Activated CD4-positive, alpha-beta T cell treated with anti-CD3 and anti-CD28 coated beads, Interleukin-2, amount 10 ng/mL, durations not matched to agents 7 days and 5 days (primary cell): ENCODE measurements around the gene SAP130. TPM values are rescaled to one million over a fixed set of nuclear protein-coding genes. Genes with fewer than 3 reads are reported as not detected.

ENCODE experiments used
- CTCF ChIA-PET: fragments of 350-600 bp; sonication (Branson Sonifier 250); formaldehyde crosslinking; loops from one replicate; lab custom pipeline; 2021; ENCODE audit warnings: antibody characterized with exemption; lab: Charles Lee
- POLR2A ChIA-PET: fragments of 350-600 bp; sonication (Branson Sonifier 250); formaldehyde crosslinking; loops from one replicate; lab custom pipeline; 2021; ENCODE audit warnings: antibody characterized with exemption; lab: Charles Lee
- DNase-seq: peaks from one replicate; pipeline ENCODE4 v3.0.0-alpha.2; 2020
- H3K27ac Mint-ChIP-seq: one replicate; pipeline ENCODE4 v1.8.0; 2021; ENCODE audit warnings: mild to moderate bottlenecking, moderate library complexity, mixed read lengths
- H3K27me3 Mint-ChIP-seq: one replicate; pipeline ENCODE4 v1.8.0; 2021; ENCODE audit warnings: mixed read lengths
- H3K36me3 Mint-ChIP-seq: one replicate; pipeline ENCODE4 v1.8.0; 2021; ENCODE audit warnings: low read depth, mixed read lengths
- H3K4me1 Mint-ChIP-seq: one replicate; pipeline ENCODE4 v1.8.0; 2021; ENCODE audit warnings: mixed read lengths
- H3K4me3 Mint-ChIP-seq: one replicate; pipeline ENCODE4 v1.8.0; 2021; ENCODE audit warnings: mild to moderate bottlenecking, moderate library complexity, mixed read lengths
- H3K9me3 Mint-ChIP-seq: one replicate; pipeline ENCODE4 v1.8.0; 2021; ENCODE audit warnings: mixed read lengths
- total RNA-seq, 2 experiments: library from RNA; stranded (reverse); gene quantifications; one replicate each; pipeline ENCODE4 v1.2.3, GENCODE V29; 2021

The SAP130 gene
- total RNA-seq, 2 experiments from 2014 or later: 36.8 to 39.1 TPM

DNA sequence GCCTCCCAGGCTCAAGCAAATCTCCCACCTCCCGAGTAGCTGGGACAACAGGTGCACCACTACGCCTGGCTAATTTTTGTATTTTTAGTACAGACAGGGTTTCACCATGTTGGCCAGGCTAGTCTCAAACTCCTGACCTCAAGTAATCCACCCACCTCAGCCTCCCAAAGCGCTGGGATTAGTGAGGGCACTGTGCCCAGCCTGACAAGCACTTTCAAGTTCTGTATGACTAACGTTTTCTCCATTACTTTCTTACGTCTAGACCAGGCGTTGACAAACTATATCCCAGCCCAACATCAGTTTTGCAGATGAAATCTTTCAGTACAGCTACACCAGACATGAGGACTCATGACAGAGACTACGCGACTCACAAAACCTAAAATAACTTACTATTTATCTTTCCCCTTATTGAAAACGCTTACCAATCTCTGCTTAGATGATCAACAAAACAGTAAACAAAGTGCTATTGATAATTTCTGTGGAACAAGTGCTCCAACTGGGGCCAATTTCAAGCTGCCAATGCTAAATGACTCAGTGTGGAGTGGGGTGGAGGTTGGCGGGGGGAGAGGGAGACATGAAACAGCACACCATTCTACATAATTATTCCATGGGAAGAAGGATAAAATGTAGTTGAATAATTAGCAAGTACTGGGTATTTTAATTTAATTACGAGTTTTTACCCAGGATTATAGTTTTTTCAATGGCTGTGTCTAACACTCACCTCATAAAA, 59.1 kb downstream of the SAP130 start:
- CTCF ChIA-PET: no interaction called here

DNA sequence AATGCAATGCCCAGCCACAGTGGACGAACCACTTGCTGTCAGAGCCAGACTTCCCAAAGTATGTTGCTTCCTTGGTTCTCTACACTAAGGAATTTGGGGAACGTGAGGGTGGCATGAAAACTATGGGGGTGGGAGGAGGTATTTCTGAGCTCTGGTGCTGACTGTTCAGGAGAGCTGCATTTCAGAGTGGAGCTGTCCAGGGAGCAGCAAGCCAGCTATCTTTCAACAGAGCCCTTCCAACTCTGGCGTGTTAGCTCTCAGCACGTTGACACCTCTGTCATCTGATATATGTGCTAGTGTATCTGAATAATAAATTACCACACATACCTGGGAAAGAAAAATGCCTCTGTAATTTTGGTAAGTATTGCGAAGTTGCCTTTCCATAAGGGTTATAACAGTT, 66.1 kb downstream of the SAP130 start:
- Mint-ChIP-seq H3K36me3 (peaks cover 40% of the 10 kb centered on the region), H3K4me3 (no peak overlapping the region), H3K27me3 (no peaks in the 10 kb centered on the region), H3K27ac (no peak overlapping the region), H3K4me1 (no peaks in the 10 kb centered on the region), H3K9me3 (peaks cover 4% of the 10 kb centered on the region)
- ChIA-PET POLR2A (no interaction called here), CTCF (interaction anchor here (0.8 kb wide), 1 partner anchor 55 kb away, joined by 3 read pairs; no protein-coding TSS in a partner anchor)
- no peak for DNase-seq

More for the DNA sequence above, 59.1 kb downstream of the SAP130 start:
- H3K9me3 Mint-ChIP-seq: peaks cover under 1% of the 10 kb centered on the region
- no peaks in the 10 kb centered on the region for H3K4me1 Mint-ChIP-seq
- peaks cover 41% of the 10 kb centered on the region for H3K36me3 Mint-ChIP-seq
- no peak overlapping the region for H3K27ac Mint-ChIP-seq
- H3K4me3 Mint-ChIP-seq: no peak overlapping the region
- H3K27me3 Mint-ChIP-seq: no peaks in the 10 kb centered on the region
- POLR2A ChIA-PET: no interaction called here
- DNase-seq: no peak

DNA sequence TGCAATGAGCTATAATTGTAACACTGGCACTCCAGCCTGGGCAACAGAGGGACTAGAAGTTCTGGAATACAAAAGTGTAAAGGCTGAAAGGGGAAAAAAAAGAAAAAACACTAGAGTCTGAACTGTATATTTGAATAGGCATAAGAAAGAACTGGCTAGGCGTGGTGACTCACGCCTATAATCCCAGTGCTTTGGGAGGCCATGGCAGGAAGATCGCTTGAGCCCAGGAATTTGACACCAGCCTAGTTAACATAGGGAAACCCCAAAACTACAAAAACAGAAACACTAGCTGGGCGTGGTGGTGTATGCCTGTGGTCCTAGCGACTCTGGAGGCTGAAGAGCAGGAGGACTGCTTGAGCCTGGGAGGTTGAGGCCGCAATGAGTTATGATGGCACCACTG, 70.6 kb downstream of the SAP130 start:
- POLR2A ChIA-PET: no interaction called here
- peaks cover 33% of the 10 kb centered on the region for H3K36me3 Mint-ChIP-seq

DNA sequence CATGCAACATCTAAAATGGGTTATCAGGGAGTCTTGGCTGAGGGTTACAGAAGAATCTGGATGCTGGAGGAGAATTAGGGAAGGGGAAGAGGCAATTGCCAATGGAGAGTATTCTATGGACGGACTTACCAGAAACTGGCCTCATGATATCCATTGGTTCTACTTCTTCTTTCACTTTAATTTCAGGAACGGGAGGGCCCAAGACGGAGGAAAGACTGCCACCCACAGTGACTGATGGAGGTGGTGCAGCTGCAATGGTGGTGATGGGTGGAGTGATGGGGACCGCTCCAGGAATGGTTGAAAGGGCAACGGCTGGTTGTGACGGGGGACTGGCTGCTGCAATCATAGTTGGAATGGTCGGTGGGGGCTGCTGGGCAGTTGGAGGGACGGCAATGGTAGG, 73.0 kb downstream of the SAP130 start:
- DNase-seq: no peak
- ChIA-PET POLR2A (no interaction called here), CTCF (no interaction called here)
- Mint-ChIP-seq H3K27ac (no peak overlapping the region), H3K36me3 (peaks cover 30% of the 10 kb centered on the region), H3K27me3 (no peaks in the 10 kb centered on the region), H3K4me3 (no peak overlapping the region), H3K4me1 (no peaks in the 10 kb centered on the region), H3K9me3 (no peaks in the 10 kb centered on the region)

More for the DNA sequence above, 70.6 kb downstream of the SAP130 start:
- Mint-ChIP-seq H3K9me3 (no peaks in the 10 kb centered on the region), H3K4me3 (no peak overlapping the region), H3K27me3 (no peaks in the 10 kb centered on the region), H3K27ac (no peak overlapping the region), H3K4me1 (no peaks in the 10 kb centered on the region)
- DNase-seq: no peak
- CTCF ChIA-PET: no interaction called here

GRCh38 chr2:127953849-127954248, 74.0 kb downstream of the SAP130 start:
- Mint-ChIP-seq H3K36me3 (peaks cover 36% of the 10 kb centered on the region), H3K4me3 (no peak overlapping the region), H3K4me1 (no peaks in the 10 kb centered on the region), H3K27ac (no peak overlapping the region), H3K9me3 (no peaks in the 10 kb centered on the region), H3K27me3 (no peaks in the 10 kb centered on the region)
- ChIA-PET POLR2A (no interaction called here), CTCF (interaction anchor here (0.5 kb wide), 1 partner anchor 35 kb away, joined by 3 read pairs; no protein-coding TSS in a partner anchor)
- no peak for DNase-seq

DNA sequence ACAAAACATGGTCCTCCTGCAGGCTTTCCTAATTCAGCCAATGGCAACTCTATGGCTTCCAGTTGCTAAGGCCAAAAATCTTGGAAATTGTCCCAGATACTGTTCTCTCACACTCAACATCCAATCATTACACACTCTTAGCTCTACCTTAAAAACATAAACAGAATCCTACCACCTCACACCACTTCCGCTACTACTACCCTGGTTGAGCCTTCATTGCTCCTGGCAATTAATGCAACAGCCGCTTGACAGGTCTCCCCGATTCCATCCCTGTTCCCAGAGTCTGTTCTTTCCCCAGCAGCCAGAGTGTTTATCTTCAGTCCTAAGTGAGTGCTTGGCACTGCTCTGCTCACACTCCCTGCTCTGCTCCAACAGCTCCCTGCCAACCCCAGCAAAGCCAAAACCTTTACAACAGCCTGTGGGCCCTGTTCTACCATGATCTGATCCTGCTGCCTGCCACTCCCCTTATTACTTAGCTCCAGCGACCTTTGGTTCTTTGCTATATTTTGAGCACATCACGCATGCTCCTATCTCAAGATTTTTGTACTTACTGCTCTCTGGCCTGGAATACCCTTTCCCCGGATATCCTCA, 74.6 kb downstream of the SAP130 start:
- Mint-ChIP-seq H3K9me3 (no peaks in the 10 kb centered on the region), H3K27me3 (no peaks in the 10 kb centered on the region), H3K4me3 (no peak overlapping the region), H3K4me1 (no peaks in the 10 kb centered on the region), H3K27ac (no peak overlapping the region), H3K36me3 (peaks cover 37% of the 10 kb centered on the region)
- DNase-seq: no peak
- ChIA-PET CTCF (interaction anchor here (0.5 kb wide), 1 partner anchor 35 kb away, joined by 3 read pairs; no protein-coding TSS in a partner anchor), POLR2A (no interaction called here)

DNA sequence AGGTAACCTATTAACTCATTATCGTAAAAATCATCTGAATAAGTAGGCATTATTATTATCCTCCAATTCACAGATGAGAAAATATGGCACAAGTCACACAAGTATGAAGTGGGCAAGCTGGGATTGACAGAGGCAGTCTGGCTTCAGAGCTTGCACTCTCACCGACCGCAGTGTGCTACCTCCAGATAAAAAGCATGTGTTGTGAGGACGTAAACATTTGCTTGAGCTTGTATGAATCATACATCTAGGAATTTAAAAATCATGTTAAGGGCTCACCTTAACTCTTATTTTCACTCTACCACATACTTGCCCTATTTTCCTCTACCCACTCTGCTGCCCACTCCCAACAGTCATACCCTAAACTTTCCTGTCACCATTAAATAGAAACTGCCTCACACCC, 76.8 kb downstream of the SAP130 start:
- H3K27me3 Mint-ChIP-seq: no peaks in the 10 kb centered on the region
- no peaks in the 10 kb centered on the region for H3K4me1 Mint-ChIP-seq
- no peak overlapping the region for H3K4me3 Mint-ChIP-seq
- no peak overlapping the region for H3K27ac Mint-ChIP-seq
- no peaks in the 10 kb centered on the region for H3K9me3 Mint-ChIP-seq
- peaks cover 42% of the 10 kb centered on the region for H3K36me3 Mint-ChIP-seq
- ChIA-PET POLR2A (interaction anchor here (0.6 kb wide), 1 partner anchor 77 kb away, joined by 4 read pairs; the partner anchor contains the start of gene SAP130), CTCF (interaction anchor here (1.1 kb wide), 1 partner anchor 42 kb away, joined by 3 read pairs; no protein-coding TSS in a partner anchor)
- no peak for DNase-seq

DNA sequence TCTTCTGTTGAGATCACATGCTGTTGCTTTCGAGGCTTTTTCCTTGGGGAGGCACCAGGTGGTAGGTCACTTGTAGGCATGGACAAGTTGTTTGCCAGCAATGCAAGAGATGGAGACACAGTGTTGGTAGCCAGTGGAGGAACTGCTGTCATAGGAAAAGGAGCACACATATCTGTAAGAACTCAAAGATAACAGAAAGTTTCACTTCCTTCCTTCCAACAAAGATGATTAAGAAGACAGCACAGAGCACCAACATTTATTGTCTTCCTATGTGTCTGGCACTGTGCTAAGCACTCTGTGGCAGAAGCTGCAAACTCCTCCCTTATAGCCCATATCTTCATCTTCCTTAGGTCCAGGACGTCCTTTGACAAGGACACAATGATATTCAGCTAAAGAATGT, 77.6 kb downstream of the SAP130 start:
- Mint-ChIP-seq H3K4me1 (no peaks in the 10 kb centered on the region), H3K27ac (no peak overlapping the region), H3K9me3 (no peaks in the 10 kb centered on the region), H3K36me3 (peaks cover 42% of the 10 kb centered on the region), H3K27me3 (no peaks in the 10 kb centered on the region), H3K4me3 (no peak overlapping the region)
- DNase-seq: no peak
- CTCF ChIA-PET: interaction anchor here (1.1 kb wide), 1 partner anchor 42 kb away, joined by 3 read pairs; no protein-coding TSS in a partner anchor
- POLR2A ChIA-PET: interaction anchor here (0.6 kb wide), 1 partner anchor 78 kb away, joined by 4 read pairs; the partner anchor contains the start of gene SAP130

DNA sequence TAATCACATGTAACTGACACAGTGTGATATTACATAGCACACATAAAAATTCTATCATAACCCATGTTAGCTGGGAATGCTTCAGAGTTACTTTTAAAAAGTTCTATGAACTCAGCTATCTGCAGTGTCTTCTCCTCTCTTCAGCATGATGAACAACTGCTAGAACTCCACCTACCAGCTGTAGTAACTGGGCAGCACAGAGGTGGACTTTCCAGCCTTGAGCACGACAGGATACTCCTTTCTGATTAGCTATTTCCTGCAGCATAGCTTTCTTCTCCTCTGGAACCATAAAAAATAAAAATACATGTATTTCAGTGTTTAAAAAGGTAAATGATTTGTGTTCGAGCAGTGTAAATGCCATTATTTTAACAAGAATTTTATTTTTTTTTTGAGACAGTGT, 82.6 kb downstream of the SAP130 start:
- ChIA-PET CTCF (no interaction called here), POLR2A (interaction anchor here (0.7 kb wide), 1 partner anchor 22 kb away, joined by 13 read pairs; no protein-coding TSS in a partner anchor)
- DNase-seq: no peak
- H3K4me1 Mint-ChIP-seq: no peaks in the 10 kb centered on the region
- H3K4me3 Mint-ChIP-seq: no peak overlapping the region
- peaks cover 60% of the 10 kb centered on the region for H3K36me3 Mint-ChIP-seq
- H3K27me3 Mint-ChIP-seq: no peaks in the 10 kb centered on the region
- no peaks in the 10 kb centered on the region for H3K9me3 Mint-ChIP-seq
- no peak overlapping the region for H3K27ac Mint-ChIP-seq

GRCh38 chr2:127943186-127943585, 84.7 kb downstream of the SAP130 start:
- Mint-ChIP-seq H3K4me3 (no peak overlapping the region), H3K36me3 (peaks cover 46% of the 10 kb centered on the region), H3K27me3 (no peaks in the 10 kb centered on the region), H3K4me1 (no peaks in the 10 kb centered on the region), H3K27ac (no peak overlapping the region), H3K9me3 (no peaks in the 10 kb centered on the region)
- no peak for DNase-seq
- CTCF ChIA-PET: no interaction called here
- POLR2A ChIA-PET: no interaction called here

DNA sequence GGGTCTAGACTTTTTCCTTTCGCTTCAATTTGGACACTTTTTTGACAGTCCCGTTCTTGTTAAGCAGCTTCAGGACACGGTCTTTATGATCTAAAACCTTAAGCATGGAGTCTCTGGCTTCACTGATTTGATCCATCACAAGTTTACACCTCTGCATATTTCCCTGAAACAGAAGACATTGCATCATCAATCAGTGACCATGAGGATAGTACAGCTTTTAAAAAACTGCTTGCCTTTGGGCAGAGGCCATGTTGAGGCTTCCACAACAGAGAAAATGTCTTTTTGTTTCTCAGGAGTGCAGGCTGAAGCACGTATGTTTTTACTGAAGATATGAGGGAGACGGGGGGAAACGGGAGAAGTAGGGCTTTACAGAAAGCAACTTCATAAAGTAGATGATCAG, 85.9 kb downstream of the SAP130 start:
- ChIA-PET CTCF (interaction anchor here (0.8 kb wide), 1 partner anchor 31 kb away, joined by 3 read pairs; no protein-coding TSS in a partner anchor), POLR2A (no interaction called here)
- no peaks in the 10 kb centered on the region for H3K4me1 Mint-ChIP-seq

GRCh38 chr2:127941461-127941860, 86.4 kb downstream of the SAP130 start:
- Mint-ChIP-seq H3K9me3 (no peaks in the 10 kb centered on the region), H3K27ac (no peak overlapping the region), H3K4me3 (no peak overlapping the region), H3K36me3 (peaks cover 36% of the 10 kb centered on the region), H3K27me3 (no peaks in the 10 kb centered on the region), H3K4me1 (no peaks in the 10 kb centered on the region)
- ChIA-PET CTCF (interaction anchor here (0.8 kb wide), 1 partner anchor 32 kb away, joined by 3 read pairs; no protein-coding TSS in a partner anchor), POLR2A (no interaction called here)
- no peak for DNase-seq

More for the DNA sequence above, 85.9 kb downstream of the SAP130 start:
- peaks cover 40% of the 10 kb centered on the region for H3K36me3 Mint-ChIP-seq
- H3K4me3 Mint-ChIP-seq: no peak overlapping the region
- no peak overlapping the region for H3K27ac Mint-ChIP-seq
- H3K9me3 Mint-ChIP-seq: no peaks in the 10 kb centered on the region
- no peaks in the 10 kb centered on the region for H3K27me3 Mint-ChIP-seq
- DNase-seq: no peak

GRCh38 chr2:127940641-127941040, 87.2 kb downstream of the SAP130 start:
- H3K27me3 Mint-ChIP-seq: no peaks in the 10 kb centered on the region
- ChIA-PET CTCF (no interaction called here), POLR2A (no interaction called here)
- peaks cover 34% of the 10 kb centered on the region for H3K36me3 Mint-ChIP-seq
- H3K4me1 Mint-ChIP-seq: no peaks in the 10 kb centered on the region
- DNase-seq: no peak
- H3K27ac Mint-ChIP-seq: no peak overlapping the region
- no peaks in the 10 kb centered on the region for H3K9me3 Mint-ChIP-seq
- no peak overlapping the region for H3K4me3 Mint-ChIP-seq
